Activated CD8-positive, alpha-beta memory T cell treated with anti-CD3 and anti-CD28 coated beads for 1 hour (primary cell): ENCODE measurements around the gene SLC25A22.

Source experiments
- DNase-seq, 2 donors: peaks; one replicate each; pipeline ENCODE4 v3.0.0-alpha.2; 2020; ENCODE audit warnings: low read depth in 1 of 2; ENCODE audit errors: extremely low read depth in 1 of 2

Gene SLC25A22

GRCh38 chr11:791658-792534 is 6.2 kb downstream of the SLC25A22 start:
- DNase-seq, result no peak

DNA sequence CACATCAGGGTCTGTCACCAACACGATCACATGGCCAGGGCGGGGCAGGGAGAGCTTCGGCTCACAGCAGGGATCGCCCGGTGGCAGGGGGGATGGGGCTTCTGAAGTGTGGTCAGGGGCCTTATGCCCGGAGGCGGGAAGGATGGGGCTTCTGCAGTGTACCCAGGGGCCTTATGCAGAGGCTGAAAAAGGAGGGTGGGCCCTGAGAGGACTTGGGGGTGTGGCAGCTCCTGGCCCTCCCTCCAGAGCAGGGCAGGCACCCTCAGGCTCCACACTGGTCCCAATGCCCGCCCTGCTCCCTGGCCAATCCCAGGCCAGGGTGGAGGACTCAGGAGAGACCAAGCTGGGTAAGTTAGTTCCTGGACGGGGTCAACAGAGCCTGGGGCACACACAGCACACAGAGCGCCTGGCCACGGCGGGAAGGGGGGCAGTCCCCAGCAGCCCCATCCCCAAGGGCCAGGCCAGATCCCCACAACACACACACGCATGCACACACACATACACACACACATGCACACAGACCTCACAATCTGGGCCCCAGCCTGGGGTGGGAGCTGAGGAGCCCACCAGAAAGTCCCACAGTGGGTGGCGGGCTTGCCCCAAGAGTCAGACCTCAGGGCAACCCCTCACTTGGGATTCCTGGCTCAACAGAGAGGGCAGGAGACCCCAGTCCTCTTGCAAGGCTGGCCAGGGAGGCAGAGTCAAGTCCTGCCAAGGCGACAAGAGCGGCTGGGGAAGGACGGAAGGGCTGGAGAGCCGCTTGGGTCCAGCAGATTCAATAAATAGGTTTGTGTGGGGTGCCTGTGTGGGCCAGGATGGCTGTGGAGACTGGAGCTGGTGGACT is 7.1 kb downstream of the SLC25A22 start:
- DNase-seq, result no peak

DNA sequence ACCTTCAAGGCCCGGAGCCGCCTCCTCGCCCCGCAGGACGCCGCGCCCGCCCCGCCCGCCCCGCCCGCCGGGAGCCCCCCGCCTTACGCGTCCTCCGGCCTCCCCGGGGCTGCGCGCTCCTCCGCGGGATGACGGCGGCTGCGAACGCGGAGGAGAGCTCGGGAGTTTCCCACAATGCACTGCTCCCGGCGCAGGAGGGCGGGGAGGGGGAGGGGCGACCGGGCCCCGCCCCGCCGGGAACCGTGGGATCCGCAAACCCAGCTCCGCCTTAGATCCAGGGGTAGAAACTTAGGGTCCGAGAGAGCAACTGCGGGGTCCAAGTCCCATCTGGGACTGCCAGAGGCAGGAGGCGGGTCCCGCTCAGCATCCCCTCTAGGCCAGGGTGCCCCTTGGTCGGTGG is 8.1 kb downstream of the SLC25A22 start, which contains the start of gene CEND1:
TSS of gene CEND1 (minus strand) at position 148 of the 400 bp plus-strand sequence. CDS start 1,514 bp downstream, outside the sequence.
- no peak for DNase-seq

GRCh38 chr11:788953-789940 is 8.8 kb downstream of the SLC25A22 start:
- no peak for DNase-seq

- DNase-seq, result no peak
These were observed 10.0 kb downstream of the SLC25A22 start for GRCh38 chr11:788009-788640.

GRCh38 chr11:787084-787675 is 10.9 kb downstream of the SLC25A22 start:
- DNase-seq, result no peak

GRCh38 chr11:786235-787083 is 11.6 kb downstream of the SLC25A22 start:
- no peak for DNase-seq

DNA sequence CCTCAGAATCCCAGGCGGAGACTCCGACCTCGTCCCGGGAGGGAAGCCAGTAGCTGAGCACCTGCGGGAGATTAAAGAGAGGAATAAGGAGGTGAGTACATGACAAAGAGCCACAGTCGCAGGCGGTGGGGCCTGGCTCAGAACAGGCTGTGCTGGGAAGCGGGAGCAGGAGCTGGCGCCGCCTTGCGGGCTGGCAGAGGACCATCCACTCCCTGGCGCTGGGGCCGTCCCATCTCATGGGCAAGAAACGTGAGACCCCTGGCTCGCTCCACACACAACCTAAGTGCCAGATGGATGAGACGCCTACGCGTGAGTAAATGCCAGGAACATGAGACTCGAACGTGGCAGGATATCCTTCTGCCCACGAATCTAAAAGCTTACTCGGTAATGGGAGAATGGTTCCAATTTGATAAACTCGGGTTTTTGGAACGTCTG is 14.5 kb downstream of the SLC25A22 start:
- DNase-seq, result no peak

DNA sequence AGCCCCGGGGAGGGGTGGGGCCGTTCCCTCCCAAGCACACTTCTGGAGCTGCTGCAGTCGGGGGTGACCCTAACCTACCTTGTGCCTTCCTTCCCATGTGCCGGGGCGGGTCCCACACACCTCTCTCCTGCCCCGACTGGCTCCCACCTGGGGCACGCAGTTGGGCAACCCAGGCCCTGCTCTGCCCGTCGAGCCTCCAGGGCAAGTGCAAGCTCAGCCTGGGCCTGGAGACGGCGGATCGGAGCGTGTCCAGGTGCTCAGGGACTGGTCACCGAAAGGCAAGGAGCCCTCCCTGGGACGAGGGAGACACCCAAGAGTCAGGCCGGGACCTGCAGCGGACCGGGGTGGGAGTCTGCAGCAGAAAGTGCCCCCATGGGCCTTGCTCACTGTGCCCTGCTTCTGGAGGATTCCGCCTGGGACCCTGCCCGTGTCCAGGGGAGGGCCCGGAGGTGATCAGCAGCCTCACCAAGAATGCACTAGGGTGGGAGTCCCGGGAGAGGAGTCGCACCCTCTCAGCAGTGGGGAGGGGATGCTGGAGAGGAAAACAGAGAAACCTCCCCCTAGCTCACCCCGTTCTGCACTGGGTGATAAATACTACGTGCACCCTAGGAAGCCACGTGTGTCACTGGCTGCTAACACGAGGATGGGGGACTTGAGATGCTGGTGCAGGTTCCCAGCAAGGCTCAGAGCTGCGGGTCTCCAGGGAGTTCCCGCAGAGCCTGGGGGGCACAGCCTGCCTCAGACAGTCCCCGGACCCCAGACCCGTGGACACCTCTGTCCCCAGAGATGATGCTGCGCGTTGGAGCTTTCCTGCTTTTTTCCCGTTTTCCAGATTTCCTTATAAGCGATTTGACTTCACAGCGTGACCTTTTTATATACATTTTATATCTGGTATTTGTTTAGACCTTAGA is 15.6 kb downstream of the SLC25A22 start:
- DNase-seq, result no peak

- no peak for DNase-seq
These were observed 18.0 kb downstream of the SLC25A22 start for GRCh38 chr11:779955-780532.

- DNase-seq, result no peak
These were observed 18.8 kb downstream of the SLC25A22 start for GRCh38 chr11:778976-779954.

DNA sequence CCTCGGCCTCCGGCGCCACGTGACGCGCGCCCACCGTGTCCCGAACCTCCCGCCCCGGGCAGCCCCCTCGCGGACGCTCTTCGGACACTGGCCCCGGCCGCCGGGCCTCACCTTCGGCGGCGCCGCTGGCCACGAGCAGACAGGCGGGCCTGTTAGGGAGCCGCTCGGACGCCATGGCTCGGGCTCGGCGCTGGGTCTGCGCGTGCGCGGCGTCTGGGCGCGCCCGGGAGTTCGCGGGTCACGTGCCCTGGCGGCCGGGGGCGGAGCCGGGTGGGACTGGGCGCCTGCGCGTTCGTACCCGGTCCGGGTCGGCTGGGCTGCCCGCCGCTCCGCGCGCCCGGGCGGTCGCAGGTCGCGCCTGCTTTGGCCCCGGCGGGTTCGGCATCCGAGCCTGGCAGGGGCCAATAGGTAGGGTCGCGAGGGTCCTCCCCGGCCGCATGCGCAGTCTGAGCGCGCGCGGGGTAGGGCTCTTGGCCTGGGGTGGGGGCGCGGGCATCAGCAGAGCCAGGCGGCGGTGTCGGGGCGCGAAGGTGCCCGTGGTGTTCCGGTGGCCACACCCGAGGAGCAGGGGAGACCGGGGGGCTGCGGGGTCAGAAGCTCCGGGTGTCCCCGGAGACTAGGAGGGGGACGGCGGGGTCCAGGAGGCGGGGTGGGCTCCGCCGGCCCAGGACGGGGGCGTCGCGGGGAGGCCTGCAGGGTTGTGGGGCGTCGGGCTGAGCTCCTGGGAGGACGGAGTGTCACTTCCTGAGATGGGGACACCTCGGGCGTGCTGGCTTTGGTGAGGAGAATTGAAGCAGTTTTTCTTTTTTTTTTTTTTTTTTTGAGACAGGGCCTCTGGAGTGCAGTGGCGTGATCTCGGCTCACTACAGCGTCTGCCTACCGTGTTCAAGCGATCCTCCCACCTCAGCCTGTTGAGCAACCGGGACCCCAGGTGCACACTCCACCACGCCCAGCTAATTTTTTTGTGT is 20.5 kb downstream of the SLC25A22 start, which contains the start of gene GATD1:
TSS of gene GATD1 (minus strand) at position 200 of the 968 bp plus-strand sequence. CDS start at position 175, 25 bp downstream.
- peak; percentile 72 to 92 for DNase-seq

GRCh38 chr11:776561-777287 is 21.4 kb downstream of the SLC25A22 start:
- DNase-seq, result no peak

GRCh38 chr11:776263-776560 is 21.9 kb downstream of the SLC25A22 start:
- no peak for DNase-seq
